Measurements from ENCODE around the gene ROR1. TPM values are rescaled to one million over a fixed set of nuclear protein-coding genes. Genes with fewer than 3 reads are reported as not detected.

Gene ROR1
- total RNA-seq, 2 experiments from 2014 or later: 0.10 to 0.14 TPM

DNA sequence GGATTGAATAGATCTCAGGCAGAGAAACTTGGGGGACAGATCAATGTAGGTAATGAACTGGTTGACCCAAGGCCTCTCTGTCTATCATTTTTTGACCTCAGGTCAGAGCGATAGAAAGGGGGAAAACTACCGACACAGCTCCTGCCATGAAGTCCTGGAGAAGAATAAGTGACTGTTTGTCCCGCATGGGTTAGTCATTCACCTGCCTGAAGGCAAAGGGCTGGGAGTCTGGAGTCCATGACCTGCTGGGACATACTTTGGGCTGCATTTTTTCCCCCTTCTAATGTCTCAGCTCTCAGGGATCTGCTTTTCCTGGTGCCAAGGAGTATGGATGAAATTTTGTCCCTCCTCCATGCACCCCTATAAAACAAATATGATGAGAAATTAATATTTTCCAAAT lies 1.6 kb upstream of the ROR1 start:
- H3K4me3 Mint-ChIP-seq: no peak overlapping the region
- H3K4me1 Mint-ChIP-seq (ENCODE audit: low read depth): peaks cover 17% of the 10 kb centered on the region
- CTCF ChIA-PET: interaction anchor here (0.6 kb wide), 1 partner anchor 162 kb away, joined by 3 read pairs; no protein-coding TSS in a partner anchor
- no peak overlapping the region for H3K27ac Mint-ChIP-seq
- no peaks in the 10 kb centered on the region for H3K36me3 Mint-ChIP-seq (ENCODE audit: low read depth)
- intact Hi-C loops (cut with micrococcal nuclease): loop anchor here (5.0 to 10.0 kb wide), 4 partner anchors 80 to 447 kb away; partner anchors contain the start of gene FOXD3
- DNase-seq: no peak
- H3K9me3 Mint-ChIP-seq: no peaks in the 10 kb centered on the region
- H3K27me3 Mint-ChIP-seq (ENCODE audit: low read depth): peaks cover 48% of the 10 kb centered on the region

DNA sequence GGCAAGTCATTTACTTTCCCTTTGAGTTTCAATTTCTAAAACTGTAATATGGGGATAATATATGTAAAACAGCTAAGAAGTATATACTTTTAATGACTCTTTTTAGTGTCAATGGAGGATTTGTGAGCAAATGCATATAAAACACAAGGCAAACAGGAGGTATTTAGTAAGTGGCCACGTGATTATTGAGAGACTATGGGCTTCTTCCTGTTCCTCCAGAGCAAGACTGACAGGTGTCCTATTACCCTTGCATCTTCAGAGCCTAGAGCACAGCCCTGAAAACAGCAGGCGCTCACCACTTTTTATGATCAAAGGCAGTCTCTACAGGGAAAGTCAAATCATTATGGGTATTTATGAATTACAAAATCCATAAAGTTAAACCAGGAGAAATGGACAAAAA lies 941 bp upstream of the ROR1 start:
- Mint-ChIP-seq H3K27me3 (ENCODE audit: low read depth) (peaks cover 50% of the 10 kb centered on the region), H3K27ac (no peak overlapping the region), H3K4me1 (ENCODE audit: low read depth) (peaks cover 17% of the 10 kb centered on the region), H3K36me3 (ENCODE audit: low read depth) (no peaks in the 10 kb centered on the region), H3K4me3 (peak overlapping the region; percentile 76), H3K9me3 (no peaks in the 10 kb centered on the region)
- intact Hi-C loops (cut with micrococcal nuclease): loop anchor here (1.0 to 10.0 kb wide), 5 partner anchors 81 to 448 kb away; partner anchors contain the start of gene FOXD3
- no peak for DNase-seq
- CTCF ChIA-PET: interaction anchor here (0.6 to 1.3 kb wide), 2 partner anchors 81 to 475 kb away, joined by 4 to 6 read pairs; no protein-coding TSS in a partner anchor

DNA sequence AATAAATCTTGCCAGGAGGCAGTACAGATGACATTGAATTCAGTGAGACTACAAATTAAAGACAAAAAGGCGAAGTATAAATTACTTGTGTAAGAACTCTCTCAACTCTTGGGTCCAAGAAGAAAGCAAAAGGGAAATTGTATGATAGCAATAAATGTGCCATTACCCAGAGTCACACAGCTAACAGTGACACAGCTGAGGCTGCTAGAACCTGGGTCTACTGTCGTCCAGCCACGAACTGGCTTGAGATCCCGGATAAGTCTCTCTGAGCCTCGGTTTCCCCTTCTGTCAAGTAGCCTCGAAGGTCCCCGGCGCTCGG lies 362 bp upstream of the ROR1 start:
- intact Hi-C loops (cut with micrococcal nuclease): loop anchor here (1.0 to 10.0 kb wide), 5 partner anchors 81 to 449 kb away; partner anchors contain the start of gene FOXD3
- CTCF ChIA-PET: interaction anchor here (1.3 kb wide), 1 partner anchor 82 kb away, joined by 6 read pairs; no protein-coding TSS in a partner anchor
- Mint-ChIP-seq H3K36me3 (ENCODE audit: low read depth) (no peaks in the 10 kb centered on the region), H3K9me3 (no peaks in the 10 kb centered on the region), H3K4me1 (ENCODE audit: low read depth) (peaks cover 17% of the 10 kb centered on the region), H3K27me3 (ENCODE audit: low read depth) (peaks cover 51% of the 10 kb centered on the region), H3K27ac (no peak overlapping the region), H3K4me3 (peak overlapping the region; percentile 76)
- no peak for DNase-seq

- peak; percentile 23 for DNase-seq
- Mint-ChIP-seq H3K27ac (no peak overlapping the region), H3K4me3 (peak overlapping the region; percentile 59), H3K27me3 (ENCODE audit: low read depth) (peaks cover 57% of the 10 kb centered on the region), H3K9me3 (no peaks in the 10 kb centered on the region), H3K4me1 (ENCODE audit: low read depth) (peaks cover 17% of the 10 kb centered on the region), H3K36me3 (ENCODE audit: low read depth) (no peaks in the 10 kb centered on the region)
- CTCF ChIA-PET: interaction anchor here (0.6 kb wide), 1 partner anchor 64 kb away, joined by 3 read pairs; no protein-coding TSS in a partner anchor
- intact Hi-C loops (cut with micrococcal nuclease): loop anchor here (1.0 to 10.0 kb wide), 5 partner anchors 83 to 468 kb away; partner anchors contain the start of gene FOXD3
These were observed 1.0 kb downstream of the ROR1 start for GRCh38 chr1:63774617-63775417.

DNA sequence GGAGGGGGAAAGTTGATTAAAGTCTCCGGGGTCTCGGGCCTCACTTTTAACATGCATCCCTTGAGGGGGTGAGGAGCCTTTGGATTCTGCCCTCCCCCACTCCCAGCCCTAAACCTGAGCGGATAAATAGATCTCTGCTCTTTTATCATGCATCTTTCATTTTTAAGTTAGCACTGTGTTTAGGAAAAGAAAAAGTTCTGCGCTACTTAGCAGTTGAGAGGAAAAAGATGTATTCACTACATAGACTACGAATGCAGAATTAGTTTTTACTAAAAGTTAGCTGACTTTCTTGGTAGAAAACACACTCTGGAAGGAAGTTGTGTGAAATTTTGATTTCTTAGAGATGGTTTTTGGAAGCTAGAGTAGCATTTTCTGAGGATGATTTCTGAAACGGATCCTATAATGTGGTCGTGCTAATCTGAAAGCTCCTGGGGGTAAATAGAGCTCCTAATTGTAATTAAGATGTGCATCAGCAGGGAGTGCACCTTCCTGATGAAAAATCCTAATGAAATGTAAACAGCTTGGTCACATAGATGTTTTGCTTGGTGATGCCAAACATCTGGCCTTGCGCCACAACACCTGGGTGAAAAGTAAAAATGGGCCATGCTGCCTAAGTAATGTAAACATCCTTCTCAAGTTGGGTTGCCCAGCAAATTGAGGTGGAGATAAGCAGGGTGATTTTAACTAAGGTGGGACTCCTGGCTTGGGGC lies 1.8 kb downstream of the ROR1 start:
- Mint-ChIP-seq H3K36me3 (ENCODE audit: low read depth) (no peaks in the 10 kb centered on the region), H3K27ac (no peak overlapping the region), H3K9me3 (no peaks in the 10 kb centered on the region), H3K4me3 (peak overlapping the region; percentile 59), H3K4me1 (ENCODE audit: low read depth) (peaks cover 17% of the 10 kb centered on the region), H3K27me3 (ENCODE audit: low read depth) (peaks cover 59% of the 10 kb centered on the region)
- no peak for DNase-seq
- CTCF ChIA-PET: interaction anchor here (0.7 to 1.8 kb wide), 2 partner anchors 25 to 362 kb away, joined by 3 to 5 read pairs; no protein-coding TSS in a partner anchor
- intact Hi-C loops (cut with micrococcal nuclease): loop anchor here (10.0 kb wide), 1 partner anchor 451 kb away; the partner anchor contains the start of gene FOXD3

- no peak for DNase-seq
- H3K4me1 Mint-ChIP-seq (ENCODE audit: low read depth): peaks cover 17% of the 10 kb centered on the region
- no peaks in the 10 kb centered on the region for H3K36me3 Mint-ChIP-seq (ENCODE audit: low read depth)
- peaks cover 51% of the 10 kb centered on the region for H3K27me3 Mint-ChIP-seq (ENCODE audit: low read depth)
- no peaks in the 10 kb centered on the region for H3K9me3 Mint-ChIP-seq
- H3K27ac Mint-ChIP-seq: no peak overlapping the region
- H3K4me3 Mint-ChIP-seq: no peak overlapping the region
- intact Hi-C loops (cut with micrococcal nuclease): loop anchor here (10.0 kb wide), 1 partner anchor 452 kb away; the partner anchor contains the start of gene FOXD3
- CTCF ChIA-PET: interaction anchor here (1.8 kb wide), 1 partner anchor 360 kb away, joined by 5 read pairs; no protein-coding TSS in a partner anchor
These were observed 3.5 kb downstream of the ROR1 start for GRCh38 chr1:63777286-63777685.

- CTCF ChIA-PET: interaction anchor here (0.5 to 0.6 kb wide), 2 partner anchors 352 to 402 kb away, joined by 3 read pairs; no protein-coding TSS in a partner anchor
- DNase-seq: no peak
- intact Hi-C loops (cut with micrococcal nuclease): loop anchor here (10.0 kb wide), 1 partner anchor 453 kb away; the partner anchor contains the start of gene FOXD3
- H3K27me3 Mint-ChIP-seq (ENCODE audit: low read depth): peaks cover 41% of the 10 kb centered on the region
- no peaks in the 10 kb centered on the region for H3K9me3 Mint-ChIP-seq
- H3K27ac Mint-ChIP-seq: no peak overlapping the region
- H3K4me3 Mint-ChIP-seq: no peak overlapping the region
- H3K36me3 Mint-ChIP-seq (ENCODE audit: low read depth): no peaks in the 10 kb centered on the region
- H3K4me1 Mint-ChIP-seq (ENCODE audit: low read depth): peaks cover 11% of the 10 kb centered on the region
These were observed 4.4 kb downstream of the ROR1 start for GRCh38 chr1:63777965-63778880.

DNA sequence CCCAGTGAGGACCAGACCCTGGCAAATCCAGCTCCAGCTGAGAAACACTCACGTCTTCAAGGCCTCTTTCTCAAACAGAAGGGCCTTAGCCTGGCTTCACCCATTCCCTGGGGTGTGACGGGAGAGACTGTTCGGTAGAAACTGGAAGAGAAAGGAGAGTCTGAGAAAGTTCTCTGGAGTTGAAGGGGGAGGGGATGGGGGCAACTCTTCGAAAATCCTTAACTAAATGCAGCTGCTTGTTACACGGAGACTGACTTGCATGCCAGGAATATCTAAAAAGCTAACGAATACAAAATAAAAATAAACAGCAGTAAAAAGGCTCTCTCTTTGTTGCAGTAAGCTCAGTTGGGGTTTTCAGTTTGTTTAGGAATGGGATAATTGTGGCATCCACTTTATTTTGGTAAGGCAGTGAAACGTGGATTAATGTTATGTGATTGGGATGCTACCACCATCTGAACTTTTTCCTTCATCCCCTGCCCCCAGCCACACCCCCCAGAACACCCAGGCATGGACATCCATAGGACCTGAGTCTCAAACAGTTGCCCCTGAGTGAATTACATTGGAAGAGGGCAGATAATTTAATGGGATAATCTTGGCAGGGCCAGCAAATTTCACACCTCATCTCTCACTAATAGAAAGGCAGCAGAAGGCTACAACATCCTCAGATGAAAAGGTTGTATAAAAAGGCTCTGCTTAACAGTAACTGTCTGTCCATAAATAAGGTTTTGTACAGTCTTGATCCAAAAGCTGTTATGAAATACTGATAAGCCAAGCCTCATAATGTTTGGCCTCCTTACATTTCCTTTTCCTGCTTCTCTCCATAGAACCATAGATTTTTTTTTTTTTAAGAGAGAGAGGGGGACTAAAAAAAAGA lies 5.8 kb downstream of the ROR1 start:
- no peak for DNase-seq
- Mint-ChIP-seq H3K27ac (no peak overlapping the region), H3K36me3 (ENCODE audit: low read depth) (no peaks in the 10 kb centered on the region), H3K9me3 (no peaks in the 10 kb centered on the region), H3K4me1 (ENCODE audit: low read depth) (peaks cover 5% of the 10 kb centered on the region), H3K4me3 (no peak overlapping the region), H3K27me3 (ENCODE audit: low read depth) (peaks cover 35% of the 10 kb centered on the region)
- CTCF ChIA-PET: no interaction called here
- intact Hi-C loops (cut with micrococcal nuclease): loop anchor here (10.0 kb wide), 1 partner anchor 455 kb away; the partner anchor contains the start of gene FOXD3

DNA sequence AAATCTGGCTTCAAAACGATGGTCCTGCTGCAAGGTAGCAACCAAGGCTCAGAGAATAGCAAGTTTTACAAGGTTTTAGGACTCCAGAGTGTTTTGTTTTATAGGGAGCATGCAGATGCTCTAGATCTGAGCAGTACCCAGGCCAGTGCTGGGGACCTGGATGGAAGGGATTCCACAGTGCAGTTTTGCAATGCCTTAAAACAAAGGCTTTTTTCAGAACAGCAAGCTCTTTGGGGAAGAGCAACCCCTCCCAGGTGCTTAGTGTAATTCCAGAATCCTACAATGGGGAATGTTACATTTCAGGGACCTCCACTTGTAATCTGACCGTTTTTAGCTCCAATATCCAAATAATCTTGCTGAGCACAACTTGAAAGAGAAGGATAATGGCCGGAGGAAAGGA lies 6.7 kb downstream of the ROR1 start:
- no peak overlapping the region for H3K4me3 Mint-ChIP-seq
- H3K27me3 Mint-ChIP-seq (ENCODE audit: low read depth): peaks cover 26% of the 10 kb centered on the region
- CTCF ChIA-PET: no interaction called here
- no peaks in the 10 kb centered on the region for H3K36me3 Mint-ChIP-seq (ENCODE audit: low read depth)
- DNase-seq: no peak
- no peak overlapping the region for H3K27ac Mint-ChIP-seq
- intact Hi-C loops (cut with micrococcal nuclease): no loop called here
- H3K4me1 Mint-ChIP-seq (ENCODE audit: low read depth): no peaks in the 10 kb centered on the region
- H3K9me3 Mint-ChIP-seq: no peaks in the 10 kb centered on the region

GRCh38 chr1:63782982-63783381 lies 9.2 kb downstream of the ROR1 start:
- Mint-ChIP-seq H3K4me1 (ENCODE audit: low read depth) (no peaks in the 10 kb centered on the region), H3K27ac (no peak overlapping the region), H3K27me3 (ENCODE audit: low read depth) (peaks cover 8% of the 10 kb centered on the region), H3K36me3 (ENCODE audit: low read depth) (no peaks in the 10 kb centered on the region), H3K9me3 (no peaks in the 10 kb centered on the region), H3K4me3 (no peak overlapping the region)
- no peak for DNase-seq
- intact Hi-C loops (cut with micrococcal nuclease): no loop called here
- CTCF ChIA-PET: no interaction called here

DNA sequence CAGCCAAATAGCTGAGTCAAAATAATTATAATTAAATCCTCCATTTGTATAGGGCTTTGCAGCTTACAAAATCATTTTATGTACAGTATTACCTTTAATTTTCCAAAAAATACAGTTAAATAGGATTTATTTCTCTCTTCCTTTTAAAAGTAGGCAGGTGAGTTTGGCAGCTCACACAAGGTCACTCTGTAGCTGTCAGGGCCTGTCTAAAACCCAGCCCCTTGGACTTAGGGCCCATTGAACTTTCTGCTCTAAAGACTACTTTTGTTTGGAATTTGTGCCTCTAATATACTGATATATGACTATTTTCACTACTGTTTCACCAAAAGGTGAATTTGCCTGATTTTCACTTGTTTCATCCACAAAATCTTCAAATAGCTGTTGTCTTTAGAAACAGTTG lies 10.3 kb downstream of the ROR1 start:
- DNase-seq: no peak
- H3K27ac Mint-ChIP-seq: no peak overlapping the region
- H3K27me3 Mint-ChIP-seq (ENCODE audit: low read depth): peaks cover 7% of the 10 kb centered on the region
- intact Hi-C loops (cut with micrococcal nuclease): no loop called here
- H3K36me3 Mint-ChIP-seq (ENCODE audit: low read depth): no peaks in the 10 kb centered on the region
- no peak overlapping the region for H3K4me3 Mint-ChIP-seq
- no peaks in the 10 kb centered on the region for H3K4me1 Mint-ChIP-seq (ENCODE audit: low read depth)
- no peaks in the 10 kb centered on the region for H3K9me3 Mint-ChIP-seq
- CTCF ChIA-PET: no interaction called here

Data from activated naive CD4-positive, alpha-beta T cell treated with anti-CD3 and anti-CD28 coated beads for 36 hours (primary cell).